ENCODE measurements around the gene GUCD1.

DNA sequence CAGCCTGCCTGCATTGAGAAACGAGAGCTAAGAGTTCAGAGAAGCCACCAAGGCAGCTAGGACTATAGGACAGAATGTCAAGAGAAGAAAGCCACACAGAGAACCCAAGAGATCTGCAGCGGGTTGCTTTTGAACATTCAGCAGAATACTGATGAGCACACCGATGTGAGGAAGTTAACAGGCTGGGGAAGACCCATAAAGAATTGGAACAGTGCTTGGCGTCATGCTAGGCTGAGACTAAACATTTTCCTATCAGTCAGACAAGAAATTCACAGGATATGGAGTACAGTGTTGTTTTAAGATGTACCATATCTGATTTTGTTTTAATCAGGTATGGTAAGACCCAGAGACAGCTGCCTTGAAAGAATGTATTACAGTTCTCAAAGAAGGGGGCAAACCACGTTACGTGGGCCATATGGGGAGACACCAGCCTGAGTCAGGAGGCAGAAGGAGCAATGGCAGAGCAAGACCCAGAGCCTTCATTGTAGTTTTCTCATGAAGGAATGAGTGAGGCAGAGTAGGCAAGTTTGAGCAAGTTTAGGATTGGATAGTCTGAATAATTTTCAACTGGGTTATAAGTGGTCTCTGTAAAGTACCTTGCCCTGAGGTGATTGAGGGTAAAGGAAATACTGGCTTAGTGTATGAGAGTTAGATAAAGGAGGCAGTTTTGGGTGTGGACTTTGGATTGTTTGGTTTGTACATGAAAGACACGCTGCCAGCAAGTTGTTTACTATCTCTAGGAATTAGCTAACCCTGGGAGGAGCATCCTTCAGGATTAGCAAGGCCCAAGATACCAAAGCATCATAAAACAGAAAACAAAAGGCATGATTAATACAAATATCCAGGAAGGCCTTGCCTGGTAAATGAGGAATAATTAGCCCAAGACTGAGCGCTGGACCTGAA lies 23.7 kb upstream of the GUCD1 start:
- TF ChIP-seq POLR2A (IDR thresholded peaks at IDR 0.05) = no peak
- TF ChIP-seq, protein P1, sequence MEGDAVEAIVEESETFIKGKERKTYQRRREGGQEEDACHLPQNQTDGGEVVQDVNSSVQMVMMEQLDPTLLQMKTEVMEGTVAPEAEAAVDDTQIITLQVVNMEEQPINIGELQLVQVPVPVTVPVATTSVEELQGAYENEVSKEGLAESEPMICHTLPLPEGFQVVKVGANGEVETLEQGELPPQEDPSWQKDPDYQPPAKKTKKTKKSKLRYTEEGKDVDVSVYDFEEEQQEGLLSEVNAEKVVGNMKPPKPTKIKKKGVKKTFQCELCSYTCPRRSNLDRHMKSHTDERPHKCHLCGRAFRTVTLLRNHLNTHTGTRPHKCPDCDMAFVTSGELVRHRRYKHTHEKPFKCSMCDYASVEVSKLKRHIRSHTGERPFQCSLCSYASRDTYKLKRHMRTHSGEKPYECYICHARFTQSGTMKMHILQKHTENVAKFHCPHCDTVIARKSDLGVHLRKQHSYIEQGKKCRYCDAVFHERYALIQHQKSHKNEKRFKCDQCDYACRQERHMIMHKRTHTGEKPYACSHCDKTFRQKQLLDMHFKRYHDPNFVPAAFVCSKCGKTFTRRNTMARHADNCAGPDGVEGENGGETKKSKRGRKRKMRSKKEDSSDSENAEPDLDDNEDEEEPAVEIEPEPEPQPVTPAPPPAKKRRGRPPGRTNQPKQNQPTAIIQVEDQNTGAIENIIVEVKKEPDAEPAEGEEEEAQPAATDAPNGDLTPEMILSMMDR (IDR thresholded peaks at IDR 0.05 in 4 of 5, conservative IDR thresholded peaks at IDR 0.05 in 1 of 5) = no peak
